Activated CD4-positive, CD25-positive, alpha-beta regulatory T cell treated with anti-CD3 and anti-CD28 coated beads, Interleukin-2, amount 50 U/mL, for 16 hours (primary cell): Measurements from ENCODE around the gene OCIAD2.
"Not testable (repeated sequence)": the region's sequence is repeated elsewhere in the genome, so short reads cannot be mapped to it uniquely, and the experiment has no call there.

Experiments used
- DNase-seq: peaks from one replicate; pipeline ENCODE4 v3.0.0-alpha.2; 2020; ENCODE audit warnings: low read depth, low spot score

The OCIAD2 gene

GRCh38 chr4:48907706-48908477, 1.3 kb upstream of the OCIAD2 start:
- DNase-seq: no peak

GRCh38 chr4:48905363-48906015, 1.1 kb downstream of the OCIAD2 start:
- DNase-seq: no peak

DNA sequence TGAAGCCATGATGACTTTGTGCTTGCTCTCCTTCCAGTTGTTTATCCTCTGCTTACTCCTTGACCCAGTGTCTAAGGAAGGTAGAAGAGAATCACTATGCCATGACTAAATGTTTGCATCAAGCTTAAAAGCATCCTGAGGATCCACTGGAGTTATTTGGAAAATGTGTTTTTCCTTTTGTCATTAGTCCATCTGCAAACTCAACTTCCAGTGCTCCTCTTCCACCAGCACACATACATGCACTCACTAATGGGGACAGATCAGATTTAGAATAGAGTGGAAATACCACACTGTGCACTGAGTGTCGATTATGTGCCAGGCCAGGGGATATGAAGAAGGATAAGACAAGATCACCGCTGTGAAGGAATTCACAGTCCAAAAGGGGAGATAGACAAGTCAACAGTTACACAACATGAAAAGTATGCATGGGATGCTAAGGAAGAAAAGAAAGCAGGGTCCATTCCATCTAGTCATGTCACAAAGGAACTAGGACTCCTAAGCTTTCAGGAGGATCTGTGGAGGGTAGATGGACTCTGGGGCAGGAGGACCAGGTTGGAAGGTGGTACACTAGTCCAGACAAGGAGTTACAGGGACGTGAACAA, 1.9 kb downstream of the OCIAD2 start:
- no peak for DNase-seq

- DNase-seq: no peak
Measured at GRCh38 chr4:48904101-48904500, 2.5 kb downstream of the OCIAD2 start.

DNA sequence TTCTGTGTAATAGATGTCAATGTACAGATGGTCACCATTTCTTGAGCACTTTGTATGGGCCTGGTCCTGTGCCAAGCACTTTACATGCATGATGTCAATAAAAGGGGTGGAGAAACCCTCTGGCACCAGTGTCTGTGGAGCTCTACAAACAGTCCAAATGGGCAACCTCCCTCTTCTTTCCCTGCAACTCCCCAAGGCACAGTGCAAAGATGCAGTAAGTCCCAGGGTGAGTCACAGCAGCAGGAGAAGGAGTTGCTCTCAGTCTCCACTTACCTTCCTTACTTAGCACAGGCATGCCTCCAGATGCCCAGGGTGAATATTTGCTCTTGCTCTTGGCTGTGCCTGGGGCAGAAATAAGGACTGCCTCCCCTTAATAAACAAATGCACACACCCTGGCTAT, 4.3 kb downstream of the OCIAD2 start:
- DNase-seq: no peak

DNA sequence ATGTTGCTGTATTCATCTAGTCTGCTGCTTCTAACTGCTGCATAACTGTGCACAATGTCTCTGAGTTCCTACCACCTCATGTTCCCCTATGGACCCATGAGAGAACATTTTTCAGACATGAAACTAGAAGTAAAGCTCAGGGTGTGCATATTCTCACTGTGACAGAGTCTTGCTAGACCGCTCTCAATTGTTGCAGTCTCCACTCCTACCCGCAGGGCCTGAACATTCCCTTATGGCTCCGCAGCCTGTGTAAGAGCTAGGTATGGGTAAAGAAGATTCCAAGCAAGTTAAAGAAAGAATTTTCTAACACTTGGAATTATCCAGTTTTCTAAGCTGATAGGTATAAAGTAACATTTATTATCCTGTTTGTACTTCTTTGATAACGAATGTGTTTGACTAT, 5.4 kb downstream of the OCIAD2 start:
- no peak for DNase-seq

GRCh38 chr4:48899950-48900349, 6.6 kb downstream of the OCIAD2 start:
- no peak for DNase-seq

GRCh38 chr4:48899432-48899749, 7.2 kb downstream of the OCIAD2 start:
- no peak for DNase-seq

- no peak for DNase-seq
Measured at GRCh38 chr4:48898733-48899431, 7.7 kb downstream of the OCIAD2 start.

- no peak for DNase-seq
Measured at GRCh38 chr4:48896845-48897244, 9.7 kb downstream of the OCIAD2 start.

DNA sequence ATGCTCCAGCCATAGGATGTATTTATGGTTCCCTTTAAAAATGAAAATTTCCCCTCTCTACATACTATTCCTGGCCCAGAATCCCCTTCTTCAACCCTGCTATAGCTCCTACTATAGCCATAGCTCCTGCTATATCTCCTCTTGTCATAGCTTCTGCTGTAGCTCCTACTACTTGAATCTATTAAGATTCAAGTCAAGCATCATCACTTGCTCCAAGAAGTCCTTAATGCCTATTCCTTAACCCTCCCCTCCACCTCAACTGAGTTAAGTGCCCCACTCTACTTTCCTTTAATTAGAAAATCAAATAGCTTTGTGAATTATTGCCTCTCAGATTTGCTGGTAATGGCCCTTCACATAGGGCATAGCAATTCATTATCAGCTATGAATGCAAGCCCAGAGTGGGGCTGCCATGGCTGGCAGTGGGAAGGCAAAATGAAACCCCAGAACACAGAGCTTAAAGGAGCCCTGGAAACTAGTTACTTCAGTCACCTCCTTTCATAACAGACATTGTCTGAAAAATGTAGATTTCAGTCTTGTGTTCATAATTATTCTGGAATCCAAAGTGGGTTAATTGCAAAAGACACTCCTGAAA, 15.4 kb downstream of the OCIAD2 start:
- no peak for DNase-seq

- not testable (repeated sequence) for DNase-seq
Measured at GRCh38 chr4:48889750-48890149, 16.8 kb downstream of the OCIAD2 start.

DNA sequence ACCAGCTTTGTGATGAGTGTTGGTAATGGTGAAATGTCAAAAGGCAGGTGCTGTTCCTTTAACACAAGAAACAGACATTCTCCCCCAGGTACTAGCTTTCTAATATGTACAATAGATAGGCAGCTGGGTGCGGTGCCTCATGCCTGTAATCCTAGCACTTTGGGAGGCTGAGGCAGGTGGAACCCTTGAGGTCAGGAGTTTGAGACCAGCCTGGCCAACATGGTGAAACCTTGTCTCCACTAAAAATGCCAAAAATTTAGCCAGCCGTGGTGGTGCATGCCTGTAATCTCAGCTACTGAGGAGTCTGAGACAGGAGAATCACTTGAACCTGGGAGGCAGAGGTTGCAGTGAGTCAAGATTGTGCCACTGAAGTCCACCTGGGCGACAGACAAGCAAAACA, 24.9 kb downstream of the OCIAD2 start:
- DNase-seq: not testable (repeated sequence)

- DNase-seq: no peak
Measured at GRCh38 chr4:48879561-48880442, 26.8 kb downstream of the OCIAD2 start.

- no peak for DNase-seq
Measured at GRCh38 chr4:48877827-48878535, 28.6 kb downstream of the OCIAD2 start.

GRCh38 chr4:48864696-48865095, 41.9 kb downstream of the OCIAD2 start:
- not testable (repeated sequence) for DNase-seq

DNA sequence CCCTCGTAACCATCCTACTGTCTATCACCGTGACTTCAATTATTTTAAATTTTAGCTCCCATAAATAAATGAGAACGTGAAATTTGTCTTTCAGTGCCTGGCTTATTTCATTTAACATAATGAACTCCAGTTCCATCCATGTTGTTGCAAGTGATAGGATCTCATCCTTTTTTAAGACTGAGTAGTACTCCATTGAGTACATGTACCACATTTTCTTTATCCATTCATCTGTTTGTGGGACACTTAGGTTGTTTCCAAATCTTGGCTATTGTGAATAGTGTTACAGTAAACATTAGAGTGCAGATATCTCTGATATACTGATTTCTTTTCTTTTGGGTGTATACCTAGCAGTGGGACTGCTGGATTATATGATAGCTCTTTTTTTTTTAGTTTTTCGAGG, 42.8 kb downstream of the OCIAD2 start:
- DNase-seq: no peak

GRCh38 chr4:48862661-48863060, 43.9 kb downstream of the OCIAD2 start:
- DNase-seq: no peak

GRCh38 chr4:48862038-48862437, 44.5 kb downstream of the OCIAD2 start:
- DNase-seq: no peak

DNA sequence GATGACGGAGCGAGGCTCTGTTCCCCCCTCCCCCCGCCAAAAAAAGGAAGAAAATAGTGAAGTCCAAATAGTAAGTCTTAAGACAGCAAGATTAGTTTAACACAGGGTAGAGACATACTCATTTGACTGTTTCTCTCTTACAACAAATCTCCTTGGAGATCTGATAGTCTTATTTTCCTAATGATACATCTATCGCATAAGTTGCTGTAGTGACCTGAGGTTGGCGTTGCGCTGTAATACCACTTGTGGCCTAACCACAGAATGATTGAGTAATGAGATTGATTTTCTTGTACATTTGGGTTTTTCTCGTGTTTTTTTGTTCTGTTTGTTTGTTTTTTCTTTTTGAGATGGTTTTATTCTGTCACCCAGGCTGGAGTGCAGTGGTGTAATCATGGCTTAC, 48.4 kb downstream of the OCIAD2 start:
- DNase-seq: no peak
